Measurements from ENCODE around the gene HAO2. TPM values are rescaled to one million over a fixed set of nuclear protein-coding genes. Genes with fewer than 3 reads are reported as not detected.

Gene HAO2

DNA sequence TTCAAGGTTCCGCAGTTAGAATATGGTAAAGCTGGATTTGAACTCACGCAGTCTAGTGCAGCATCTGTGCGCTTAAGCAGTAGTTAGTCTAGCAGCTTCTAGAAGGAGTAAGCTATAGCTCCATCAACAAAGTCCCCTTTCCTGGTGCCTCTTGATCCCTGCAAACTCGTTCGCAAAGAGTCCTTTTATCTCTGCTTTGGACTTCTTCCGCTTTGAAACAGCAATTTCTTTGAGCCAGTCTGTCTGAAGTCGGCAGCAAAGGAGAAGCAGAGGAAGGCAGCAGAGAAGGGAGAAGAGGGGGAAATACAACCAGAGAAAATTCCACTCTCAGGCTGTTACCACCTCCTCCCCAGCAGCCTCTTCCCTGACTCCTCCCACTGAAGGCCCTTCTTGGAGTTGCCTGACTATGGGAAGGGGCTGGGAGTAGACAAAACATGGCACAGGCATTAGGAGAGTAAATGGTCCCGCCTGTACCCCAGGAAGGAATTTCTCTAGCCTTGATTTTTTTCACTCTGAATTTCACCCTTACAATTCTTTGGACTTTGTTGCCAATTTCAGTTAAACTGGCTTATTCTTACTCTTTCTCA, 72.2 kb downstream of the HAO2 start:
- Histone ChIP-seq H2BK12ac (ENCODE audit: low read length) (no peak overlapping the region), H3K79me1 (ENCODE audit: low read depth, low read length) (no peaks in the 10 kb centered on the region), H3K4me3 (ENCODE audit: low read length in 2 of 2) (no peak overlapping the region), H3K4ac (ENCODE audit: low read length) (no peak overlapping the region), H4K8ac (ENCODE audit: low read depth, low read length) (no peak overlapping the region), H3K14ac (ENCODE audit: low read length) (no peak overlapping the region), H3K18ac (ENCODE audit: low read length) (no peak overlapping the region), H3K27ac (replicated peaks; ENCODE audit: low read length) (no peak overlapping the region), H4K91ac (ENCODE audit: low read depth, low read length, poor library complexity) (no peak overlapping the region), H3K9me3 (replicated peaks in 1 of 2; ENCODE audit: control insufficient read depth in 2 of 2, insufficient read depth in 1 of 2, low read depth in 1 of 2, low read length in 2 of 2) (no peaks in the 10 kb centered on the region), H3K9ac (ENCODE audit: low read depth, low read length, poor library complexity) (no peak overlapping the region), H3K4me1 (ENCODE audit: control insufficient read depth in 2 of 2, insufficient read depth in 1 of 2, low read depth in 1 of 2, low read length in 2 of 2) (no peaks in the 10 kb centered on the region), H2AFZ (ENCODE audit: low read length) (no peak overlapping the region), H3K23ac (ENCODE audit: low read depth, low read length, poor library complexity) (no peak overlapping the region), H3K27me3 (ENCODE audit: control insufficient read depth in 3 of 3, insufficient read depth in 3 of 3, low read depth in 1 of 3, low read length in 3 of 3) (no peaks in the 10 kb centered on the region), H2AK5ac (ENCODE audit: low read depth, low read length) (no peak overlapping the region), H2BK15ac (ENCODE audit: low read length) (no peak overlapping the region), H3K36me3 (replicated peaks in 1 of 2; ENCODE audit: control insufficient read depth in 2 of 2, insufficient read depth in 2 of 2, low read length in 2 of 2) (no peaks in the 10 kb centered on the region), H2BK120ac (ENCODE audit: low read depth, low read length) (no peak overlapping the region), H2BK5ac (ENCODE audit: low read length) (no peak overlapping the region), H3K4me2 (ENCODE audit: insufficient read depth, low read length, poor library complexity, severe bottlenecking) (no peak overlapping the region)
- no peak for DNase-seq (ENCODE audit: low spot score)
- WGBS, 2 donors (ENCODE audit: extremely low coverage in 2 of 2, insufficient read length in 2 of 2, insufficient replicate concordance in 1 of 2) = no CpG with 5 or more reads among the region's 8 CpGs

DNA sequence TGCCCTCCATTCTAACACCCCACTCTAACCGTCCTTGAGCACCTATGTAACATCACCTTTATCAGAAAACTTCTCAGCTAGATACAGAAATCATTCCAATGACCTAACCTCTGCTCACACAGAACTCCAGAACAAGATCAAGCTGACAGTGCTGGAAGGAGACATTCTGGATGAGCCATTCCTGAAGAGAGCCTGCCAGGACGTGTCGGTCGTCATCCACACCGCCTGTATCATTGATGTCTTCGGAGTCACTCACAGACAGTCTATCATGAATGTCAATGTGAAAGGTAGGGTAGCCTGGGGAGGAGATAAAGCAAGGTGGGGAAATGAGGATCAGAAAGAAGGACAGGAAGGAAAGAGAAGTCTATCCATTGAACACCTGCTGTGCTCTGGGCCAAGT, 74.2 kb downstream of the HAO2 start:
- H3K18ac ChIP-seq (ENCODE audit: low read length) = no peak overlapping the region
- no peak overlapping the region for H2BK12ac ChIP-seq (ENCODE audit: low read length)
- no peaks in the 10 kb centered on the region for H3K36me3 ChIP-seq (replicated peaks in 1 of 2; ENCODE audit: control insufficient read depth in 2 of 2, insufficient read depth in 2 of 2, low read length in 2 of 2)
- H2BK15ac ChIP-seq (ENCODE audit: low read length) = no peak overlapping the region
- WGBS, 2 donors (ENCODE audit: extremely low coverage in 2 of 2, insufficient read length in 2 of 2, insufficient replicate concordance in 1 of 2) = no CpG with 5 or more reads among the region's 6 CpGs
- no peak overlapping the region for H3K14ac ChIP-seq (ENCODE audit: low read length)
- no peak overlapping the region for H2AFZ ChIP-seq (ENCODE audit: low read length)
- no peak overlapping the region for H3K4me2 ChIP-seq (ENCODE audit: insufficient read depth, low read length, poor library complexity, severe bottlenecking)
- no peak overlapping the region for H3K23ac ChIP-seq (ENCODE audit: low read depth, low read length, poor library complexity)
- no peaks in the 10 kb centered on the region for H3K27me3 ChIP-seq (ENCODE audit: control insufficient read depth in 3 of 3, insufficient read depth in 3 of 3, low read depth in 1 of 3, low read length in 3 of 3)
- no peak overlapping the region for H2BK5ac ChIP-seq (ENCODE audit: low read length)
- no peak overlapping the region for H3K4me3 ChIP-seq (ENCODE audit: low read length in 2 of 2)
- H2BK120ac ChIP-seq (ENCODE audit: low read depth, low read length) = no peak overlapping the region
- no peak overlapping the region for H4K8ac ChIP-seq (ENCODE audit: low read depth, low read length)
- no peaks in the 10 kb centered on the region for H3K79me1 ChIP-seq (ENCODE audit: low read depth, low read length)
- H3K9me3 ChIP-seq (replicated peaks in 1 of 2; ENCODE audit: control insufficient read depth in 2 of 2, insufficient read depth in 1 of 2, low read depth in 1 of 2, low read length in 2 of 2) = no peaks in the 10 kb centered on the region
- no peaks in the 10 kb centered on the region for H3K4me1 ChIP-seq (ENCODE audit: control insufficient read depth in 2 of 2, insufficient read depth in 1 of 2, low read depth in 1 of 2, low read length in 2 of 2)
- no peak overlapping the region for H2AK5ac ChIP-seq (ENCODE audit: low read depth, low read length)
- H4K91ac ChIP-seq (ENCODE audit: low read depth, low read length, poor library complexity) = no peak overlapping the region
- no peak for DNase-seq (ENCODE audit: low spot score)
- no peak overlapping the region for H3K4ac ChIP-seq (ENCODE audit: low read length)
- no peak overlapping the region for H3K27ac ChIP-seq (replicated peaks; ENCODE audit: low read length)
- H3K9ac ChIP-seq (ENCODE audit: low read depth, low read length, poor library complexity) = no peak overlapping the region

Small RNAs within 50 kb of the gene (small RNA-seq; reads per million reads assigned to genes)
- gene RNU1-75P (ENCODE audit: insufficient read depth) = not detected

Measured in neuronal stem cell (in vitro differentiated cells).